Stomach (tissue), 4 donors: Measurements from ENCODE around the gene RFX6.

Source experiments
- EP300 ChIP-seq: sonication (generic); formaldehyde crosslinking; IDR thresholded peaks from one replicate; pipeline ENCODE4 v1.6.1; 2017; ENCODE audit warnings: antibody characterized with exemption
- POLR2A ChIP-seq, 4 donors: fragments of 450-650 bp; IDR thresholded peaks; one replicate each; pipeline ENCODE4 v1.6.1; 2016; ENCODE audit warnings: antibody characterized with exemption in 4 of 4, control low read depth in 2 of 4, mild to moderate bottlenecking in 1 of 4, moderate library complexity in 1 of 4
- TF ChIP-seq, protein P1 (sequence below), 7 experiments: fragments of 450-650 bp in 4 of 7; fragments of 200-600 bp in 3 of 7; sonication (generic) in 3 of 7; IDR thresholded peaks; one replicate each; pipeline ENCODE4 v1.5.1; 2016 to 2019; ENCODE audit warnings: antibody characterized with exemption in 7 of 7, control low read depth in 2 of 7, mild to moderate bottlenecking in 1 of 7

DNA sequence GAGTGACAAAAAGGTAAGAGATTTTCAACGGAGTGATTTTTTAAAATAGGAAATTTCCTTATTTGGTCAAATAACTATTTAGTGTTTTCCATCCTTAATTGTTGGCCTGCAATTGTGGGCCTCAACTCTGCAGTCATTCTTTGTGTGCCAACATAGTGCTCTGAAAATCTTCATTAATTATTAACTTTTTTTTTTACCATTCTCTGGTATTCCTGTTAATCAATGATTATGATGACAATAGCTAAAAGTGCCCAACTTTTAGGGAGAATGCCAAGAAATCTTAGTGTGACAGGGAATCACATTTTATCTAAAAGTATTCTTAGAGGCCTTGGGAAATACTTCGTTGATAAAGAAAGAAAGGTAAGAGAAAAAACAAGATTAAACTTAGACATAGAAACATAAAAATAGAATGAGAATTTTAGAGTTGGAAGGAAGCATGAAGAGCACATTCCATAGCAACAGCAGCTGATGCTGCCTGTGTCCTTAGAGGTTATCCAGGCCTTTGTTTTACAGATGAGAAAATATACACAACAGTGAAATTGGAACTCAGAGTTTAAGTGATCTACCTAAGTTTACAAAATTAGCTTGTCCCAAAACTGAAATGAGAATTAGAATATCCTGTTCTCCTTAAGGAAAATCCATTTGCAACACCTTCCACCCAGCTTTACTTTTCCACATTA, 49.3 kb upstream of the RFX6 start:
- TF ChIP-seq POLR2A (IDR thresholded peaks at IDR 0.05) (no peak), EP300 (no peak)
- TF ChIP-seq, protein P1, sequence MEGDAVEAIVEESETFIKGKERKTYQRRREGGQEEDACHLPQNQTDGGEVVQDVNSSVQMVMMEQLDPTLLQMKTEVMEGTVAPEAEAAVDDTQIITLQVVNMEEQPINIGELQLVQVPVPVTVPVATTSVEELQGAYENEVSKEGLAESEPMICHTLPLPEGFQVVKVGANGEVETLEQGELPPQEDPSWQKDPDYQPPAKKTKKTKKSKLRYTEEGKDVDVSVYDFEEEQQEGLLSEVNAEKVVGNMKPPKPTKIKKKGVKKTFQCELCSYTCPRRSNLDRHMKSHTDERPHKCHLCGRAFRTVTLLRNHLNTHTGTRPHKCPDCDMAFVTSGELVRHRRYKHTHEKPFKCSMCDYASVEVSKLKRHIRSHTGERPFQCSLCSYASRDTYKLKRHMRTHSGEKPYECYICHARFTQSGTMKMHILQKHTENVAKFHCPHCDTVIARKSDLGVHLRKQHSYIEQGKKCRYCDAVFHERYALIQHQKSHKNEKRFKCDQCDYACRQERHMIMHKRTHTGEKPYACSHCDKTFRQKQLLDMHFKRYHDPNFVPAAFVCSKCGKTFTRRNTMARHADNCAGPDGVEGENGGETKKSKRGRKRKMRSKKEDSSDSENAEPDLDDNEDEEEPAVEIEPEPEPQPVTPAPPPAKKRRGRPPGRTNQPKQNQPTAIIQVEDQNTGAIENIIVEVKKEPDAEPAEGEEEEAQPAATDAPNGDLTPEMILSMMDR (IDR thresholded peaks at IDR 0.05) = no peak
